Karpas-422 (cell line): Measurements from ENCODE around the gene ZBTB45. TPM values are rescaled to one million over a fixed set of nuclear protein-coding genes. Genes with fewer than 3 reads are reported as not detected.

Experiments used
- DNase-seq: peaks from one replicate; pipeline ENCODE4 v3.0.0-alpha.2; 2015
- H2AFZ ChIP-seq: fragments of 200-600 bp; sonication (generic); 2 replicates; pipeline ENCODE4 v1.6.1; 2014; ENCODE audit warnings: antibody characterized with exemption, low read length, mixed read lengths
- H3K27ac ChIP-seq: fragments of 200-600 bp; sonication (generic); 2 replicates; pipeline ENCODE4 v1.5.1; 2014; ENCODE audit warnings: mild to moderate bottlenecking, low read length, moderate library complexity
- H3K27me3 ChIP-seq: fragments of 200-600 bp; sonication (generic); 2 replicates; pipeline ENCODE4 v1.6.1; 2014; ENCODE audit warnings: low read length, mixed read lengths
- H3K36me3 ChIP-seq: fragments of 200-600 bp; sonication (generic); 2 replicates; pipeline ENCODE4 v1.6.1; 2014; ENCODE audit warnings: low read length, mixed read lengths; ENCODE audit not compliant: insufficient read depth
- H3K4me1 ChIP-seq: fragments of 200-600 bp; sonication (generic); 2 replicates; pipeline ENCODE4 v1.6.1; 2014; ENCODE audit warnings: mild to moderate bottlenecking, low read length, mixed read lengths
- H3K4me2 ChIP-seq: fragments of 200-600 bp; sonication (generic); 2 replicates; pipeline ENCODE4 v1.6.1; 2014; ENCODE audit warnings: low read length, low read depth, mild to moderate bottlenecking; ENCODE audit not compliant: poor library complexity, severe bottlenecking
- H3K4me3 ChIP-seq: fragments of 200-600 bp; sonication (generic); 2 replicates; pipeline ENCODE4 v1.5.1; 2014; ENCODE audit warnings: mild to moderate bottlenecking, antibody characterized with exemption, low read length, mixed read lengths
- H3K79me2 ChIP-seq: fragments of 200-600 bp; sonication (generic); 2 replicates; pipeline ENCODE4 v1.6.1; 2014; ENCODE audit warnings: mild to moderate bottlenecking, low read length, mixed read lengths
- H3K9ac ChIP-seq: fragments of 200-600 bp; sonication (generic); 2 replicates; pipeline ENCODE4 v1.6.0; 2014; ENCODE audit warnings: low read length
- H3K9me2 ChIP-seq: fragments of 200-600 bp; sonication (generic), shearing (Covaris generic); replicated peaks from 2 replicates; pipeline ENCODE4 v1.6.0; 2014; ENCODE audit warnings: mild to moderate bottlenecking, low read length, moderate library complexity; ENCODE audit not compliant: insufficient read depth
- H3K9me3 ChIP-seq: fragments of 300-700, 200-600 bp; sonication (generic); 2 replicates; pipeline ENCODE4 v1.6.1; 2014; ENCODE audit warnings: low read length, mixed read lengths
- H4K20me1 ChIP-seq: fragments of 200-600 bp; sonication (generic); 2 replicates; pipeline ENCODE4 v1.6.1; 2014; ENCODE audit warnings: mild to moderate bottlenecking, antibody characterized with exemption, low read length, low read depth; ENCODE audit not compliant: insufficient read depth
- total RNA-seq: library from RNA; depleted of rRNA; stranded (reverse); fragments of >200 nt; shearing (Covaris generic); gene quantifications from 2 replicates; pipeline ENCODE4 v1.2.3, GENCODE V29; 2014; ENCODE audit warnings: low replicate concordance

Gene ZBTB45
- total RNA-seq, 1 experiment from 2014 or later: 2.0 TPM

GRCh38 chr19:58555920-58556621 is 36.5 kb upstream of the ZBTB45 start:
- Histone ChIP-seq H3K27me3 (no peaks in the 10 kb centered on the region), H3K9me2 (no peaks in the 10 kb centered on the region), H3K4me2 (peak overlapping the region; percentile 74), H4K20me1 (no peaks in the 10 kb centered on the region; the same call in 1 of the 2 replicates), H2AFZ (no peak overlapping the region), H3K36me3 (0 out of 2 replicates have a peak, but pooled peaks cover 3% of the 10 kb centered on the region), H3K9me3 (no peaks in the 10 kb centered on the region), H3K27ac (no peak overlapping the region), H3K79me2 (peaks cover 23% of the 10 kb centered on the region), H3K4me3 (peak overlapping the region; percentile 80; the same call in 1 of the 2 replicates), H3K9ac (peak overlapping the region; percentile 93), H3K4me1 (peaks cover 48% of the 10 kb centered on the region)
- DNase-seq: no peak

- no peak for DNase-seq
- no peak overlapping the region for H2AFZ ChIP-seq
- H3K4me1 ChIP-seq: peaks cover 48% of the 10 kb centered on the region
These were observed 35.8 kb upstream of the ZBTB45 start for GRCh38 chr19:58555369-58555885.

GRCh38 chr19:58554494-58555368 is 35.1 kb upstream of the ZBTB45 start, which contains the start of gene CHMP2A:
CHMP2A (minus strand) TSS chr19:58555105; CDS start chr19:58554212, 893 bp downstream.
- Histone ChIP-seq H3K27me3 (no peaks in the 10 kb centered on the region), H4K20me1 (no peaks in the 10 kb centered on the region; the same call in 1 of the 2 replicates), H3K36me3 (0 out of 2 replicates have a peak, but pooled peaks cover 3% of the 10 kb centered on the region), H3K9ac (peak within 1 kb of the TSS; percentile 93), H3K27ac (peak within 1 kb of the TSS; percentile 73), H2AFZ (no peak within 1 kb of the TSS), H3K9me2 (no peaks in the 10 kb centered on the region), H3K9me3 (no peaks in the 10 kb centered on the region), H3K4me3 (peak within 1 kb of the TSS; percentile 69), H3K79me2 (peaks cover 21% of the 10 kb centered on the region), H3K4me1 (peaks cover 41% of the 10 kb centered on the region), H3K4me2 (peak within 1 kb of the TSS; percentile 78)
- peak; percentile 95 for DNase-seq

More at GRCh38 chr19:58555369-58555885, 35.8 kb upstream of the ZBTB45 start:
- H3K9ac ChIP-seq: peak overlapping the region; percentile 85
- H3K4me3 ChIP-seq: peak overlapping the region; percentile 69; the same call in 1 of the 2 replicates
- H3K27me3 ChIP-seq: no peaks in the 10 kb centered on the region
- H3K4me2 ChIP-seq: peak overlapping the region; percentile 70
- H4K20me1 ChIP-seq: no peaks in the 10 kb centered on the region; the same call in 1 of the 2 replicates
- no peaks in the 10 kb centered on the region for H3K9me3 ChIP-seq
- H3K27ac ChIP-seq: peak overlapping the region; percentile 73
- H3K9me2 ChIP-seq: no peaks in the 10 kb centered on the region
- 0 out of 2 replicates have a peak, but pooled peaks cover 3% of the 10 kb centered on the region for H3K36me3 ChIP-seq
- peaks cover 23% of the 10 kb centered on the region for H3K79me2 ChIP-seq

- Histone ChIP-seq H3K27ac (peak overlapping the region; percentile 60), H3K9me2 (no peaks in the 10 kb centered on the region), H3K4me1 (peaks cover 34% of the 10 kb centered on the region), H3K4me2 (peak overlapping the region; percentile 78), H3K9me3 (no peaks in the 10 kb centered on the region), H3K9ac (peak overlapping the region; percentile 85), H4K20me1 (no peaks in the 10 kb centered on the region; the same call in 1 of the 2 replicates), H3K36me3 (0 out of 2 replicates have a peak, but pooled peaks cover 3% of the 10 kb centered on the region), H3K4me3 (peak overlapping the region; percentile 69), H2AFZ (no peak overlapping the region), H3K27me3 (no peaks in the 10 kb centered on the region), H3K79me2 (peaks cover 20% of the 10 kb centered on the region)
- peak; percentile 51 for DNase-seq
These were observed 34.3 kb upstream of the ZBTB45 start for GRCh38 chr19:58553799-58554493.

- H3K9me3 ChIP-seq: no peaks in the 10 kb centered on the region
- peak overlapping the region; percentile 41 for H3K9ac ChIP-seq
- H3K4me1 ChIP-seq: peaks cover 34% of the 10 kb centered on the region
- peaks cover 15% of the 10 kb centered on the region for H3K79me2 ChIP-seq
- H3K9me2 ChIP-seq: no peaks in the 10 kb centered on the region
- H4K20me1 ChIP-seq: peaks cover under 1% of the 10 kb centered on the region; the same call in 1 of the 2 replicates
- H3K4me2 ChIP-seq: peak overlapping the region; percentile 78
- DNase-seq: no peak
- H3K27me3 ChIP-seq: no peaks in the 10 kb centered on the region
- H3K36me3 ChIP-seq: peaks cover 6% of the 10 kb centered on the region; the same call in 1 of the 2 replicates
- no peak overlapping the region for H3K4me3 ChIP-seq
- H2AFZ ChIP-seq: no peak overlapping the region
- H3K27ac ChIP-seq: no peak overlapping the region
These were observed 33.0 kb upstream of the ZBTB45 start for GRCh38 chr19:58552655-58553054.

- Histone ChIP-seq H3K36me3 (peaks cover 11% of the 10 kb centered on the region), H3K27me3 (no peaks in the 10 kb centered on the region), H2AFZ (no peak overlapping the region), H3K4me1 (peaks cover 31% of the 10 kb centered on the region), H3K4me2 (peak overlapping the region; percentile 78), H3K9ac (no peak overlapping the region), H3K9me3 (no peaks in the 10 kb centered on the region), H3K27ac (no peak overlapping the region), H4K20me1 (peaks cover 8% of the 10 kb centered on the region; the same call in 1 of the 2 replicates), H3K4me3 (no peak overlapping the region), H3K79me2 (peaks cover 12% of the 10 kb centered on the region), H3K9me2 (no peaks in the 10 kb centered on the region)
- DNase-seq: no peak
These were observed 32.2 kb upstream of the ZBTB45 start for GRCh38 chr19:58551577-58552471.

- no peaks in the 10 kb centered on the region for H3K9me3 ChIP-seq
- H4K20me1 ChIP-seq: peaks cover 15% of the 10 kb centered on the region
- peaks cover 13% of the 10 kb centered on the region for H3K79me2 ChIP-seq
- H3K27me3 ChIP-seq: no peaks in the 10 kb centered on the region
- H3K9ac ChIP-seq: no peak overlapping the region
- no peak overlapping the region for H3K4me3 ChIP-seq
- H3K9me2 ChIP-seq: no peaks in the 10 kb centered on the region
- H3K4me2 ChIP-seq: no peak overlapping the region
- no peak for DNase-seq
- H3K36me3 ChIP-seq: peaks cover 17% of the 10 kb centered on the region
- H2AFZ ChIP-seq: no peak overlapping the region
- H3K4me1 ChIP-seq: peaks cover 31% of the 10 kb centered on the region
- no peak overlapping the region for H3K27ac ChIP-seq
These were observed 31.5 kb upstream of the ZBTB45 start for GRCh38 chr19:58551123-58551497.
